SH-SY5Y (cell line): ENCODE data around the gene SENP1.

Experiments used
- GATA2 ChIP-seq: IDR thresholded peaks from 2 replicates; pipeline ENCODE4 v1.6.1; 2011; ENCODE audit warnings: mild to moderate bottlenecking, low read depth, low read length
- GATA3 ChIP-seq: IDR thresholded peaks from 2 replicates; pipeline ENCODE4 v1.6.1; 2011; ENCODE audit warnings: low read depth, mild to moderate bottlenecking, low read length, moderate library complexity

GRCh38 chr12:48002414-48002730, 103.5 kb downstream of the SENP1 start:
- TF ChIP-seq GATA2 (no peak), GATA3 (no peak)
